Mesenchymal stem cell (in vitro differentiated cells and primary cell): Measurements from ENCODE around the gene CLASP1.
"Not testable (repeated sequence)": the region's sequence is repeated elsewhere in the genome, so short reads cannot be mapped to it uniquely, and the experiment has no call there.

ENCODE experiments used
- DNase-seq: peaks from one replicate; pipeline ENCODE4 v3.0.0-alpha.2; 2013
- H2AFZ ChIP-seq: one replicate; pipeline ENCODE4 v1.6.1; 2013; ENCODE audit warnings: low read depth, mild to moderate bottlenecking, control low read depth, inconsistent platforms, low read length, moderate library complexity
- H2AK5ac ChIP-seq: 2 replicates; pipeline ENCODE4 v1.6.1; 2013; ENCODE audit warnings: low read length, moderate library complexity, mild to moderate bottlenecking, inconsistent platforms; ENCODE audit not compliant: severe bottlenecking
- H2BK120ac ChIP-seq: one replicate; pipeline ENCODE4 v1.6.1; 2013; ENCODE audit warnings: low read depth, mild to moderate bottlenecking, inconsistent platforms, low read length, moderate library complexity
- H2BK12ac ChIP-seq, 2 experiments: one replicate each; pipeline ENCODE4 v1.6.1; 2013; ENCODE audit warnings: inconsistent platforms in 2 of 2, low read length in 2 of 2, mild to moderate bottlenecking in 2 of 2, moderate library complexity in 2 of 2, control low read depth in 1 of 2
- H2BK15ac ChIP-seq: one replicate; pipeline ENCODE4 v1.6.1; 2013; ENCODE audit warnings: mild to moderate bottlenecking, low read depth, inconsistent platforms; ENCODE audit not compliant: poor library complexity, severe bottlenecking
- H2BK5ac ChIP-seq: 2 replicates; pipeline ENCODE4 v1.6.1; 2013; ENCODE audit warnings: low read depth, mild to moderate bottlenecking, low read length, control low read depth, inconsistent platforms; ENCODE audit not compliant: poor library complexity, severe bottlenecking
- H3K14ac ChIP-seq, 2 experiments: one replicate each; pipeline ENCODE4 v1.6.1; 2013; ENCODE audit warnings: inconsistent platforms in 2 of 2, low read length in 2 of 2, control low read depth in 1 of 2, mild to moderate bottlenecking in 1 of 2, moderate library complexity in 1 of 2
- H3K18ac ChIP-seq, 2 experiments: one replicate each; pipeline ENCODE4 v1.6.1; 2013; ENCODE audit warnings: inconsistent platforms in 2 of 2, low read length in 2 of 2, control low read depth in 1 of 2, low read depth in 1 of 2, mild to moderate bottlenecking in 1 of 2
- H3K23ac ChIP-seq, 2 experiments: one replicate each; pipeline ENCODE4 v1.6.1; 2013; ENCODE audit warnings: inconsistent platforms in 2 of 2, low read length in 2 of 2, mild to moderate bottlenecking in 2 of 2, moderate library complexity in 2 of 2, control low read depth in 1 of 2
- H3K27ac ChIP-seq: 2 replicates; pipeline ENCODE4 v1.5.1; 2013; ENCODE audit warnings: mild to moderate bottlenecking, moderate library complexity, low read length, control low read depth, inconsistent platforms; ENCODE audit not compliant: poor library complexity, severe bottlenecking
- H3K27me3 ChIP-seq, 2 experiments: 2 replicates each; pipeline versions ENCODE4 v1.6.1 to v1.7.0; 2013; ENCODE audit warnings: low read length in 2 of 2, mild to moderate bottlenecking in 2 of 2, moderate library complexity in 2 of 2, control low read depth in 1 of 2, inconsistent platforms in 1 of 2; ENCODE audit not compliant: control insufficient read depth in 1 of 2, insufficient read depth in 1 of 2
- H3K36me3 ChIP-seq, 2 experiments: 2 replicates each; pipeline versions ENCODE4 v1.6.1 to v1.7.0; 2013; ENCODE audit warnings: low read length in 2 of 2, control low read depth in 1 of 2, inconsistent platforms in 1 of 2, low read depth in 1 of 2, mild to moderate bottlenecking in 1 of 2; ENCODE audit not compliant: insufficient read depth in 2 of 2, control insufficient read depth in 1 of 2
- H3K4ac ChIP-seq, 2 experiments: one replicate each; pipeline ENCODE4 v1.6.1; 2013; ENCODE audit warnings: inconsistent platforms in 2 of 2, low read length in 2 of 2, mild to moderate bottlenecking in 2 of 2, moderate library complexity in 2 of 2, control low read depth in 1 of 2, low read depth in 1 of 2
- H3K4me1 ChIP-seq: 2 replicates; pipeline ENCODE4 v1.6.1; 2013; ENCODE audit warnings: low read depth, low read length, control low read depth; ENCODE audit not compliant: control insufficient read depth, insufficient read depth
- H3K4me2 ChIP-seq: 2 replicates; pipeline ENCODE4 v1.6.1; 2013; ENCODE audit warnings: low read length, mild to moderate bottlenecking, inconsistent platforms; ENCODE audit not compliant: poor library complexity, severe bottlenecking
- H3K4me3 ChIP-seq, 2 experiments: 2 replicates each; pipeline versions ENCODE4 v1.5.1 to v1.7.0; 2013; ENCODE audit warnings: low read length in 2 of 2, mild to moderate bottlenecking in 2 of 2, control low read depth in 1 of 2, low read depth in 1 of 2; ENCODE audit not compliant: insufficient read depth in 1 of 2
- H3K79me1 ChIP-seq: replicated peaks from 2 replicates; pipeline ENCODE4 v1.6.1; 2013; ENCODE audit warnings: mild to moderate bottlenecking, control low read depth, low read length, inconsistent platforms; ENCODE audit not compliant: poor library complexity, severe bottlenecking
- H3K9ac ChIP-seq: 2 replicates; pipeline ENCODE4 v1.7.0; 2013; ENCODE audit warnings: mild to moderate bottlenecking, low read length, moderate library complexity
- H3K9me3 ChIP-seq: 2 replicates; pipeline ENCODE4 v1.7.0; 2013; ENCODE audit warnings: mild to moderate bottlenecking, low read length; ENCODE audit not compliant: control insufficient read depth
- H4K8ac ChIP-seq: one replicate; pipeline ENCODE4 v1.6.1; 2013; ENCODE audit warnings: inconsistent platforms, mild to moderate bottlenecking, low read length, moderate library complexity
- H4K91ac ChIP-seq: one replicate; pipeline ENCODE4 v1.6.1; 2013; ENCODE audit warnings: mild to moderate bottlenecking, low read length, inconsistent platforms
- WGBS: methylation state at CpG from one replicate; pipeline ENCODE4 v1.1.7; 2013; ENCODE audit warnings: mixed read lengths; 5-methylcytosine and 5-hydroxymethylcytosine counted together

The CLASP1 gene

DNA sequence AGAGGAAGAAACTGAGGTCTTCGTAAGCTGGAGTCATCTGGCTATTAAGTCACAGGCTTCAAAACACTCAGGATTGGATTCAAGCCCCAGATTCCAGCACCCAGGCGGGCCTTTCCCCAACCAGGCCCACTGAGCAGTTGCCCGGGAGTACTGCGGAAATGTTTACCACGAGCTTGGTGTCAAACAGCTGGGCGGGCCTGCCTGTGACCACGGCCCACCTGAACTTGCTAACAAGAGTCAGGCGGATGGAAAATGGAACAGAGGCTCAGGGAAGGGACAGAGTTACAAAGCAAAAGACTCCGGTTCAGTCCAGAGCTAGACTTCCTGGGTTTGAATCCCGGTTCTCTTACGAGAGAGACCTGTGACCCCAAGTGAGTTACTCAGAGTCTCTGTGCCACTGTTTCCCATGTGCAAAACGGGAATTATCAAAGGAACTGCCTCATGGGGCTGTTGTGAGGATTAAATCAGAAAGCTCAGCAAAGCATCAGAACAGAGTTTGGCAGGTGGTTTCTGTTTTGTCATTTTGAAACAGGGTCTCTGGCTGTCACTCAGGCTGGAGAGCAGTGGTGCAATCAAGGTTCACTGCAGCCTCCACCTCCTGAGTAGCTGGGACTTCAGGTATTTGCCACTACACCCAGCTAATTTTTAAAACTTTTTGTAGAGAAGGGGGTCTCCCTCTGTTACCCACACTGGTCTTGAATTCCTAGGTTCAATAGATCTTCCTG lies 315.3 kb downstream of the CLASP1 start:
- Histone ChIP-seq H3K27me3 (peaks cover 10 to 11% of the 10 kb centered on the region in 2 experiments), H2BK120ac (no peak overlapping the region), H3K14ac (no peak overlapping the region), H3K4ac (no peak overlapping the region), H3K27ac (no peak overlapping the region), H3K23ac (no peak overlapping the region), H2BK12ac (no peak overlapping the region), H3K18ac (no peak overlapping the region), H4K8ac (no peak overlapping the region), H3K4me3 (no peak overlapping the region), H2BK15ac (no peak overlapping the region), H2BK5ac (no peak overlapping the region), H3K4me2 (no peak overlapping the region), H3K79me1 (no peaks in the 10 kb centered on the region), H3K9me3 (no peaks in the 10 kb centered on the region), H3K9ac (no peak overlapping the region), H3K36me3 (peaks cover 16 to 17% of the 10 kb centered on the region in 2 experiments), H3K4me1 (peaks cover 18% of the 10 kb centered on the region), H4K91ac (no peak overlapping the region), H2AFZ (no peak overlapping the region), H2AK5ac (no peak overlapping the region)
- no peak for DNase-seq
- WGBS: 88% methylated on average over 12 of the region's 12 CpGs

DNA sequence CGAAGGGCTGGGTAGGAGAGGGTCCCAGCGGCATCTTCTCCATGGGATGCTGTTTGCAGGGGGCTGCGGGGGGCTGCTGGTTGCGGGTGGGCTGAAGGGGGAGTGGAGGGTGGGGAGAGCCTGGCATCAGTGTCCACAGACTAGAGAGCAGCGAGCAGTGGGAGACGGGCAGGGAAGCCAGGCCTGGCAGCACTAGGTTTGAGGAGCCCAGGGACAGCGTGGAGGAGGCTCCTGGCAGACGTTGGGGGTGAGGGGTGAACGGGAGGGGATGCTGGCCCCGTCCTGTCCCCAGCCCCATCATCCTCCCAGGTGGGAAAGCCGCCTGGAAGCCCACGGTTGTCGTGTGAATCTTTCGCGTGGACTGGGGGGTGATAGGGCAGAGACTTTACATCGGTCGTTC lies 316.0 kb downstream of the CLASP1 start:
- Histone ChIP-seq H3K4me2 (no peak overlapping the region), H3K27me3 (peaks cover 11 to 15% of the 10 kb centered on the region in 2 experiments), H2BK120ac (no peak overlapping the region), H3K18ac (no peak overlapping the region), H2BK15ac (no peak overlapping the region), H3K9me3 (no peaks in the 10 kb centered on the region), H3K4ac (no peak overlapping the region), H3K14ac (no peak overlapping the region), H3K36me3 (peaks cover 9 to 11% of the 10 kb centered on the region in 2 experiments), H3K4me3 (no peak overlapping the region), H3K9ac (no peak overlapping the region), H3K27ac (no peak overlapping the region), H4K8ac (no peak overlapping the region), H3K23ac (no peak overlapping the region), H4K91ac (no peak overlapping the region), H3K4me1 (peaks cover 18% of the 10 kb centered on the region), H2BK12ac (no peak overlapping the region), H3K79me1 (no peaks in the 10 kb centered on the region), H2AFZ (no peak overlapping the region), H2AK5ac (no peak overlapping the region), H2BK5ac (no peak overlapping the region)
- 91% methylated on average over 17 of the region's 17 CpGs for WGBS
- DNase-seq: no peak

DNA sequence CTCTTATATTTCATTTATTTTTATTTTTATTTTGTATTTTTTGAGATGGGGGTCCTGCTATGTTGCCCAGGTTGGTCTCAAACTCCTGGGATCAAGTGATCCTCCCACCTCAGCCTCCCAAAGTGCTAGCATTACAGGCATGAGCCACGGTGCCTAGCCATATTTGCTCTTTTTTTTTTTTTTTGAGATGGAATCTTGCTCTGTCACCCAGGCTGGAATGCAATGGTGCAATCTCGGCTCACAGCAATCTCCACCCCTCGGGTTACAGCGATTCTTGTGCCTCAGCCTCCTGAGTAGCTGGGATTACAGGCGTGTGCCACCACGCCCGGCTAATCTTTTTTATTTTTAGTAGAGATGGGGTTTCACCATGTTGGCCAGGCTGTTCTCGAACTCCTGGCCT lies 317.9 kb downstream of the CLASP1 start:
- not testable (repeated sequence) for H3K4me2 ChIP-seq, H3K79me1 ChIP-seq, H3K4ac ChIP-seq, H3K14ac ChIP-seq, H3K18ac ChIP-seq, H4K91ac ChIP-seq, H3K9ac ChIP-seq, H2BK120ac ChIP-seq, H2AK5ac ChIP-seq, H4K8ac ChIP-seq, H2AFZ ChIP-seq, DNase-seq, H2BK12ac ChIP-seq, H3K23ac ChIP-seq, H2BK5ac ChIP-seq, H3K36me3 ChIP-seq, H3K4me3 ChIP-seq, H3K27ac ChIP-seq, H2BK15ac ChIP-seq, H3K9me3 ChIP-seq
- WGBS: 77% methylated on average over 8 of the region's 8 CpGs
- peaks cover 11 to 15% of the 10 kb centered on the region in 2 experiments for H3K27me3 ChIP-seq
- peaks cover 18% of the 10 kb centered on the region for H3K4me1 ChIP-seq

DNA sequence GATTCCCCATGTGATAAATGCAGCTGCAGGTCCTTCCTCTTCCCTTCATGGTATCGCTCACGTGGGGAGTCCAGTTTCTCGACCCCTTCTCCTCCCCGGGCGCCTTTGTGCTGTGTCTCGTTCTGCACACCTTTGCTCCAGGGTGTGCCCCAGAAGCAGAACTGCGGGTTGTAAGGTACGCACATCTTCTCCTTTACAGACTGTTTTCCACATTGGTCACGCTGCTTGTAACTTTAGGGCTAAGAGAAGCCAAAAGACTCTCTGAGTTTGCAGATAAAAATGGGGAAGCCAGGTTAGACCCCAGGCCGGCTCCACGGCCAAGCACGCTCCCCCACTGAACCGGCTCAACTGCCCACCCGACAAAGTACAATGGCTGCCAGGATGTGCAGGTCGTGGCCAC lies 318.3 kb downstream of the CLASP1 start:
- Histone ChIP-seq H2BK15ac (no peak overlapping the region), H3K4me3 (no peak overlapping the region), H4K91ac (no peak overlapping the region), H3K79me1 (no peaks in the 10 kb centered on the region), H3K14ac (no peak overlapping the region), H3K4me2 (no peak overlapping the region), H3K36me3 (no peaks in the 10 kb centered on the region), H2BK12ac (no peak overlapping the region), H3K27me3 (peaks cover 11 to 15% of the 10 kb centered on the region in 2 experiments), H3K18ac (no peak overlapping the region), H3K4ac (no peak overlapping the region), H3K23ac (no peak overlapping the region), H2AFZ (no peak overlapping the region), H3K9me3 (no peaks in the 10 kb centered on the region), H2BK5ac (no peak overlapping the region), H3K9ac (no peak overlapping the region), H2BK120ac (no peak overlapping the region), H2AK5ac (no peak overlapping the region), H3K27ac (no peak overlapping the region), H4K8ac (no peak overlapping the region), H3K4me1 (peaks cover 15% of the 10 kb centered on the region)
- WGBS: 95% methylated on average over 9 of the region's 15 CpGs
- DNase-seq: no peak
